ENCODE results near the gene PTPRD. TPM values are rescaled to one million over a fixed set of nuclear protein-coding genes. Genes with fewer than 3 reads are reported as not detected.

The PTPRD gene
- total RNA-seq, 2 experiments from 2014 or later: 0.03 TPM; not detected in 1

GRCh38 chr9:10255758-10256157 lies 357.0 kb downstream of the PTPRD start:
- Histone ChIP-seq H3K4me2 (ENCODE audit: low read length) (no peak overlapping the region), H3K36me3 (ENCODE audit: insufficient read depth, low read length) (no peaks in the 10 kb centered on the region), H3K4me3 (ENCODE audit: low read depth, low read length, poor library complexity, severe bottlenecking) (no peak overlapping the region), H3K27ac (ENCODE audit: low read depth, low read length, poor library complexity, severe bottlenecking) (no peak overlapping the region), H3K79me2 (ENCODE audit: insufficient read depth, low read depth, low read length) (no peaks in the 10 kb centered on the region), H3K9me2 (ENCODE audit: insufficient read depth, low read length) (no peaks in the 10 kb centered on the region), H2AFZ (ENCODE audit: low read length) (no peak overlapping the region), H4K20me1 (ENCODE audit: insufficient read depth, low read length) (no peaks in the 10 kb centered on the region), H3K4me1 (ENCODE audit: insufficient read depth, low read length, poor library complexity, severe bottlenecking) (no peaks in the 10 kb centered on the region), H3K9me3 (ENCODE audit: low read length) (no peaks in the 10 kb centered on the region)
- intact Hi-C loops (cut with micrococcal nuclease; ENCODE audit: unreplicated experiment): no loop called here
- ChIA-PET POLR2A (interaction anchor here (1.1 kb wide), 1 partner anchor 31 kb away, joined by 3 read pairs; no protein-coding TSS in a partner anchor), CTCF (ENCODE audit: unreplicated experiment) (no interaction called here)
- TF ChIP-seq CTCF (conservative IDR thresholded peaks at IDR 0.05; ENCODE audit: low read length) (no peak), EZH2phosphoT487 (IDR thresholded peaks at IDR 0.05; ENCODE audit: borderline replicate concordance, low read depth, low read length) (no peak)
- DNase-seq (ENCODE audit: low spot score): no peak
- BruUV-seq (replicated peaks): no TSS peak

- H3K4me1 ChIP-seq (ENCODE audit: insufficient read depth, low read length, poor library complexity, severe bottlenecking): no peaks in the 10 kb centered on the region
- no peak overlapping the region for H3K4me2 ChIP-seq (ENCODE audit: low read length)
- no peak for DNase-seq (ENCODE audit: low spot score)
- ChIA-PET CTCF (ENCODE audit: unreplicated experiment) (no interaction called here), POLR2A (interaction anchor here (0.5 kb wide), 1 partner anchor 219 kb away, joined by 3 read pairs; no protein-coding TSS in a partner anchor)
- BruUV-seq (replicated peaks): no TSS peak
- no peak overlapping the region for H3K4me3 ChIP-seq (ENCODE audit: low read depth, low read length, poor library complexity, severe bottlenecking)
- no peak overlapping the region for H2AFZ ChIP-seq (ENCODE audit: low read length)
- H3K9me2 ChIP-seq (ENCODE audit: insufficient read depth, low read length): no peaks in the 10 kb centered on the region
- no peaks in the 10 kb centered on the region for H4K20me1 ChIP-seq (ENCODE audit: insufficient read depth, low read length)
- H3K27ac ChIP-seq (ENCODE audit: low read depth, low read length, poor library complexity, severe bottlenecking): no peak overlapping the region
- no peaks in the 10 kb centered on the region for H3K9me3 ChIP-seq (ENCODE audit: low read length)
- no peaks in the 10 kb centered on the region for H3K36me3 ChIP-seq (ENCODE audit: insufficient read depth, low read length)
- intact Hi-C loops (cut with micrococcal nuclease; ENCODE audit: unreplicated experiment): loop anchor here (5.0 kb wide), 1 partner anchor 97 kb away; no protein-coding TSS in a partner anchor
- TF ChIP-seq EZH2phosphoT487 (IDR thresholded peaks at IDR 0.05; ENCODE audit: borderline replicate concordance, low read depth, low read length): no peak
- no peak for TF ChIP-seq CTCF (conservative IDR thresholded peaks at IDR 0.05; ENCODE audit: low read length)
- H3K79me2 ChIP-seq (ENCODE audit: insufficient read depth, low read depth, low read length): no peaks in the 10 kb centered on the region
These were observed 358.5 kb downstream of the PTPRD start for GRCh38 chr9:10254338-10254737.

- no TSS peak for BruUV-seq (replicated peaks)
- intact Hi-C loops (cut with micrococcal nuclease; ENCODE audit: unreplicated experiment): loop anchor here (5.0 kb wide), 1 partner anchor 96 kb away; no protein-coding TSS in a partner anchor
- H3K27ac ChIP-seq (ENCODE audit: low read depth, low read length, poor library complexity, severe bottlenecking): no peak overlapping the region
- POLR2A ChIA-PET: interaction anchor here (0.6 to 1.4 kb wide), 4 partner anchors 15 to 705 kb away, joined by 3 read pairs; no protein-coding TSS in a partner anchor
- no peak for TF ChIP-seq CTCF (conservative IDR thresholded peaks at IDR 0.05; ENCODE audit: low read length)
- H2AFZ ChIP-seq (ENCODE audit: low read length): no peak overlapping the region
- H3K4me2 ChIP-seq (ENCODE audit: low read length): no peak overlapping the region
- H3K9me3 ChIP-seq (ENCODE audit: low read length): no peaks in the 10 kb centered on the region
- H4K20me1 ChIP-seq (ENCODE audit: insufficient read depth, low read length): no peaks in the 10 kb centered on the region
- CTCF ChIA-PET (ENCODE audit: unreplicated experiment): no interaction called here
- H3K4me1 ChIP-seq (ENCODE audit: insufficient read depth, low read length, poor library complexity, severe bottlenecking): no peaks in the 10 kb centered on the region
- no peak overlapping the region for H3K4me3 ChIP-seq (ENCODE audit: low read depth, low read length, poor library complexity, severe bottlenecking)
- H3K79me2 ChIP-seq (ENCODE audit: insufficient read depth, low read depth, low read length): no peaks in the 10 kb centered on the region
- DNase-seq (ENCODE audit: low spot score): no peak
- no peaks in the 10 kb centered on the region for H3K9me2 ChIP-seq (ENCODE audit: insufficient read depth, low read length)
- no peaks in the 10 kb centered on the region for H3K36me3 ChIP-seq (ENCODE audit: insufficient read depth, low read length)
These were observed 359.5 kb downstream of the PTPRD start for GRCh38 chr9:10253341-10253740.

Measured in OCI-LY7 (cell line).